Neural cell (in vitro differentiated cells): ENCODE results near the gene LRRC8C. TPM values are rescaled to one million over a fixed set of nuclear protein-coding genes. Genes with fewer than 3 reads are reported as not detected.

Experiments
- H2AFZ ChIP-seq: fragments of 200-600, 300-800 bp; sonication (generic), shearing (Covaris generic); 2 replicates; pipeline ENCODE4 v1.6.0; 2014; ENCODE audit warnings: low read depth, mild to moderate bottlenecking, antibody characterized with exemption, low read length, moderate library complexity
- H3F3A ChIP-seq: fragments of 200-600 bp; shearing (Covaris generic); 2 replicates; pipeline ENCODE4 v1.6.1; 2016; ENCODE audit warnings: mild to moderate bottlenecking, moderate library complexity, mixed read lengths, antibody characterized with exemption, low read length; ENCODE audit not compliant: insufficient read depth, poor library complexity, severe bottlenecking
- H3K27ac ChIP-seq: fragments of 200-600, 300-800 bp; sonication (generic), shearing (Covaris generic); 2 replicates; pipeline ENCODE4 v1.5.1; 2014; ENCODE audit warnings: mild to moderate bottlenecking, low read length, moderate library complexity
- H3K27me3 ChIP-seq: fragments of 300-800, 200-600 bp; sonication (generic), shearing (Covaris generic); 2 replicates; pipeline ENCODE4 v1.6.0; 2014; ENCODE audit warnings: mild to moderate bottlenecking, low read depth, low read length, moderate library complexity; ENCODE audit not compliant: insufficient read depth
- H3K36me3 ChIP-seq: fragments of 300-800, 200-600 bp; sonication (generic), shearing (Covaris generic); 2 replicates; pipeline ENCODE4 v1.5.1; 2014; ENCODE audit warnings: mild to moderate bottlenecking, antibody characterized with exemption, low read length, moderate library complexity; ENCODE audit not compliant: insufficient read depth
- H3K4me2 ChIP-seq: fragments of 300-800, 200-600 bp; sonication (generic), shearing (Covaris generic); 2 replicates; pipeline ENCODE4 v1.6.0; 2014; ENCODE audit warnings: mild to moderate bottlenecking, low read length
- H3K4me3 ChIP-seq: fragments of 300-800, 200-600 bp; sonication (generic), shearing (Covaris generic); 2 replicates; pipeline ENCODE4 v1.5.1; 2014; ENCODE audit warnings: mild to moderate bottlenecking, low read length, moderate library complexity
- H3K79me2 ChIP-seq: fragments of 200-600 bp; shearing (Covaris generic); replicated peaks from 2 replicates; pipeline ENCODE4 v1.6.0; 2014; ENCODE audit warnings: mild to moderate bottlenecking, low read length, moderate library complexity; ENCODE audit not compliant: insufficient read depth
- H3K9ac ChIP-seq: fragments of 300-800, 200-600 bp; sonication (generic), shearing (Covaris generic); 2 replicates; pipeline ENCODE4 v1.6.1; 2016; ENCODE audit warnings: mild to moderate bottlenecking, low read length, mixed read lengths
- H3K9me2 ChIP-seq: fragments of 200-600 bp; shearing (Covaris generic); 2 replicates; pipeline ENCODE4 v1.6.1; 2016; ENCODE audit warnings: mild to moderate bottlenecking, low read length, mixed read lengths; ENCODE audit not compliant: insufficient read depth
- H3K9me3 ChIP-seq: fragments of 200-600, 300-800 bp; sonication (generic), shearing (Covaris generic); 2 replicates; pipeline ENCODE4 v1.6.1; 2016; ENCODE audit warnings: mild to moderate bottlenecking, mixed run types, low read length, moderate library complexity, mixed read lengths
- H4K20me1 ChIP-seq: fragments of 200-600 bp; shearing (Covaris generic); 2 replicates; pipeline ENCODE4 v1.6.1; 2016; ENCODE audit warnings: mild to moderate bottlenecking, mixed run types; ENCODE audit not compliant: insufficient read depth
- EP300 ChIP-seq: fragments of 450-650 bp; conservative IDR thresholded peaks from 2 replicates; pipeline ENCODE4 v1.6.1; 2014; ENCODE audit warnings: antibody characterized with exemption, mild to moderate bottlenecking, moderate library complexity; ENCODE audit not compliant: poor library complexity, severe bottlenecking
- EZH2 ChIP-seq: fragments of 200-600, 300-800 bp; shearing (Covaris generic), sonication (generic); IDR thresholded peaks from 2 replicates; pipeline ENCODE4 v1.6.1; 2014; ENCODE audit warnings: antibody characterized with exemption, low read length, borderline replicate concordance, mild to moderate bottlenecking; ENCODE audit not compliant: insufficient read depth, poor library complexity, severe bottlenecking
- MXI1 ChIP-seq: fragments of 450-650 bp; conservative IDR thresholded peaks from 2 replicates; pipeline ENCODE4 v1.6.1; 2014; ENCODE audit warnings: antibody characterized with exemption, mild to moderate bottlenecking; ENCODE audit not compliant: poor library complexity, severe bottlenecking
- POLR2AphosphoS5 ChIP-seq: IDR thresholded peaks from 2 replicates; pipeline ENCODE4 v1.6.1; 2012
- RAD21 ChIP-seq: fragments of 450-650 bp; conservative IDR thresholded peaks from 2 replicates; pipeline ENCODE4 v1.6.1; 2014; ENCODE audit warnings: antibody characterized with exemption, mild to moderate bottlenecking, moderate library complexity
- SMC3 ChIP-seq: fragments of 450-650 bp; conservative IDR thresholded peaks from 2 replicates; pipeline ENCODE4 v1.6.1; 2014; ENCODE audit warnings: antibody characterized with exemption, mild to moderate bottlenecking, moderate library complexity; ENCODE audit not compliant: poor library complexity
- TAF1 ChIP-seq: IDR thresholded peaks from 2 replicates; pipeline ENCODE4 v1.6.1; 2012; ENCODE audit warnings: low read depth
- polyA plus RNA-seq: library from polyadenylated mRNA; depleted of rRNA; stranded (reverse); fragments of >200 nt; gene quantifications from 2 replicates; pipeline ENCODE4 v1.2.3, GENCODE V29; 2014
- TF ChIP-seq, protein P1 (sequence below): IDR thresholded peaks from 2 replicates; pipeline ENCODE4 v1.6.1; 2012; ENCODE audit warnings: borderline replicate concordance
- TF ChIP-seq, protein P2 (sequence below): fragments of 450-650 bp; IDR thresholded peaks from 2 replicates; pipeline ENCODE4 v1.5.1; 2014; ENCODE audit warnings: antibody characterized with exemption, mild to moderate bottlenecking, moderate library complexity; ENCODE audit not compliant: poor library complexity, severe bottlenecking

The LRRC8C gene
- polyA plus RNA-seq, 1 donor from 2014 or later, result 0.78 TPM

DNA sequence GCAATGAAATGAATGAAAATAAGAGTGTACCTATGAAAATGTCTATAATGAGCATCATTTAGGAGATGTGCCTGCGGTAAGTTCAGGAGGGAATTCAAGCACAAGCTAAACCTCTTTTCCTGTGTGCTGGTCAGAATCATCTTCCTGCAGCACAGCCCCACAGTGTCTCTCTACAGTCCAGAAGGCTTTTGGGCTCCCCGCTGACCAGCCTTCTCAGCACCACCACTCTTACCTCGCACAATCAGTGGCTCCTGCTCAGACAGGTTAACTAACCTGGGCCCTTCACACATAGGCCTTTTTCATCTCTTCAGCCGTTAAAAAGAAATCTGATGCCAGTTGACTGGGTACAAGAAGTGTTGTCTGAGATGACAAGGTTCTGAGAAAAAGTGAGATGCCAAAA is 57.7 kb downstream of the LRRC8C start:
- Histone ChIP-seq H3K9me2 (no peaks in the 10 kb centered on the region), H3K27ac (no peak overlapping the region), H3K36me3 (no peaks in the 10 kb centered on the region), H3K9me3 (no peaks in the 10 kb centered on the region), H3K4me3 (no peak overlapping the region), H3K27me3 (no peaks in the 10 kb centered on the region), H3K4me2 (no peak overlapping the region), H3K79me2 (no peaks in the 10 kb centered on the region), H3K9ac (no peak overlapping the region), H4K20me1 (no peaks in the 10 kb centered on the region), H3F3A (no peaks in the 10 kb centered on the region), H2AFZ (no peak overlapping the region)
- TF ChIP-seq, protein P1, sequence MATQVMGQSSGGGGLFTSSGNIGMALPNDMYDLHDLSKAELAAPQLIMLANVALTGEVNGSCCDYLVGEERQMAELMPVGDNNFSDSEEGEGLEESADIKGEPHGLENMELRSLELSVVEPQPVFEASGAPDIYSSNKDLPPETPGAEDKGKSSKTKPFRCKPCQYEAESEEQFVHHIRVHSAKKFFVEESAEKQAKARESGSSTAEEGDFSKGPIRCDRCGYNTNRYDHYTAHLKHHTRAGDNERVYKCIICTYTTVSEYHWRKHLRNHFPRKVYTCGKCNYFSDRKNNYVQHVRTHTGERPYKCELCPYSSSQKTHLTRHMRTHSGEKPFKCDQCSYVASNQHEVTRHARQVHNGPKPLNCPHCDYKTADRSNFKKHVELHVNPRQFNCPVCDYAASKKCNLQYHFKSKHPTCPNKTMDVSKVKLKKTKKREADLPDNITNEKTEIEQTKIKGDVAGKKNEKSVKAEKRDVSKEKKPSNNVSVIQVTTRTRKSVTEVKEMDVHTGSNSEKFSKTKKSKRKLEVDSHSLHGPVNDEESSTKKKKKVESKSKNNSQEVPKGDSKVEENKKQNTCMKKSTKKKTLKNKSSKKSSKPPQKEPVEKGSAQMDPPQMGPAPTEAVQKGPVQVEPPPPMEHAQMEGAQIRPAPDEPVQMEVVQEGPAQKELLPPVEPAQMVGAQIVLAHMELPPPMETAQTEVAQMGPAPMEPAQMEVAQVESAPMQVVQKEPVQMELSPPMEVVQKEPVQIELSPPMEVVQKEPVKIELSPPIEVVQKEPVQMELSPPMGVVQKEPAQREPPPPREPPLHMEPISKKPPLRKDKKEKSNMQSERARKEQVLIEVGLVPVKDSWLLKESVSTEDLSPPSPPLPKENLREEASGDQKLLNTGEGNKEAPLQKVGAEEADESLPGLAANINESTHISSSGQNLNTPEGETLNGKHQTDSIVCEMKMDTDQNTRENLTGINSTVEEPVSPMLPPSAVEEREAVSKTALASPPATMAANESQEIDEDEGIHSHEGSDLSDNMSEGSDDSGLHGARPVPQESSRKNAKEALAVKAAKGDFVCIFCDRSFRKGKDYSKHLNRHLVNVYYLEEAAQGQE, result no peak
- TF ChIP-seq POLR2AphosphoS5 (no peak), EZH2 (no peak), RAD21 (no peak), SMC3 (no peak), TAF1 (no peak), MXI1 (no peak), EP300 (no peak)
- TF ChIP-seq, protein P2, sequence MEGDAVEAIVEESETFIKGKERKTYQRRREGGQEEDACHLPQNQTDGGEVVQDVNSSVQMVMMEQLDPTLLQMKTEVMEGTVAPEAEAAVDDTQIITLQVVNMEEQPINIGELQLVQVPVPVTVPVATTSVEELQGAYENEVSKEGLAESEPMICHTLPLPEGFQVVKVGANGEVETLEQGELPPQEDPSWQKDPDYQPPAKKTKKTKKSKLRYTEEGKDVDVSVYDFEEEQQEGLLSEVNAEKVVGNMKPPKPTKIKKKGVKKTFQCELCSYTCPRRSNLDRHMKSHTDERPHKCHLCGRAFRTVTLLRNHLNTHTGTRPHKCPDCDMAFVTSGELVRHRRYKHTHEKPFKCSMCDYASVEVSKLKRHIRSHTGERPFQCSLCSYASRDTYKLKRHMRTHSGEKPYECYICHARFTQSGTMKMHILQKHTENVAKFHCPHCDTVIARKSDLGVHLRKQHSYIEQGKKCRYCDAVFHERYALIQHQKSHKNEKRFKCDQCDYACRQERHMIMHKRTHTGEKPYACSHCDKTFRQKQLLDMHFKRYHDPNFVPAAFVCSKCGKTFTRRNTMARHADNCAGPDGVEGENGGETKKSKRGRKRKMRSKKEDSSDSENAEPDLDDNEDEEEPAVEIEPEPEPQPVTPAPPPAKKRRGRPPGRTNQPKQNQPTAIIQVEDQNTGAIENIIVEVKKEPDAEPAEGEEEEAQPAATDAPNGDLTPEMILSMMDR, result no peak

DNA sequence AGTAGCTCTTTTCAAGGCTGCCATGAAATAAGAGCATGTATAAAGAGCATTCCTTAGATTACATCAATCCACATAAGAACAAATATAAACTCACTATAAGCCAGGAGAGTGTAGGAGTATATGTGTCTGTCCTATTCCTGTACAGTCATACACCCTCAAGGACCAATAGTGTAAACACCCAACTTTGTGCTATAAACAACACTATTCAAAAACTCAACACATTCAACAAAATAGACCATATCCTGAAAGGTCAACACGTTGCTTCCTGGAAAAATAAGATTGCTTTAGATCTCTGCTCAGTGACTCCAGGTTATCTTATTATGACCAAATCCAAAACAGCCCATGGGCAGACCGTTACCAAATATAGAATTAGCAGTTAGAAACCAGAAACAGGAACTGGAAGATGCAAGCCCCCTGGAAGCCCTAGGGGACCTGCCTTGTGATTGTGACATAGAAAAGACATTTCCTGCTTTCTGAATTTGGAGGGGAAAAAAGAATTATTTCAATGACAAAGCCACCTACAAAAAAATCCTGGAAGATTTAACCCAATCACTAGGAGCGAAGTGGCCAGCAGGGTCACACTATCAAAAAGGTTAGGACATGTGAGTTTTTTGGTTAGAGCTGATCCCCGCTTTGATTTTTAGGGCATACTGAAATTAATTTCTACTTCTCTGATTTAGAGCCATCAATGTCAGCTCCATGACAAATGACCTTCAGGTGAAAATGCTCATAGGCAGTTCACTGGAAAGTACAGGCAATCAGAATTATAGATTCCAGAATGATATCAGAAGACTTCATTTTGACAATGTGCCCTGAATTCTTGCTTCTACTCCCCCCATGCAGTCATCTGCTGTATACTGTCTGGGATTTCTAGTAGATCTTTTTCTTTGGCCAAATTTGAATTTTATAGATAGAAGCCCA is 59.9 kb downstream of the LRRC8C start:
- H2AFZ ChIP-seq, result no peak overlapping the region
- no peaks in the 10 kb centered on the region for H3K27me3 ChIP-seq
- H3K9me3 ChIP-seq, result no peaks in the 10 kb centered on the region
- TF ChIP-seq MXI1, result no peak
- no peak for TF ChIP-seq SMC3
- TF ChIP-seq EP300, result no peak
- no peak for TF ChIP-seq EZH2
- no peak for TF ChIP-seq TAF1
- no peak for TF ChIP-seq POLR2AphosphoS5
- TF ChIP-seq, protein P1, result no peak
- TF ChIP-seq, protein P2, result no peak
- TF ChIP-seq RAD21, result no peak
- H3K79me2 ChIP-seq, result no peaks in the 10 kb centered on the region
- no peaks in the 10 kb centered on the region for H4K20me1 ChIP-seq
- H3K27ac ChIP-seq, result no peak overlapping the region
- H3K36me3 ChIP-seq, result no peaks in the 10 kb centered on the region
- H3K4me2 ChIP-seq, result no peak overlapping the region
- no peak overlapping the region for H3K9ac ChIP-seq
- H3F3A ChIP-seq, result no peaks in the 10 kb centered on the region
- no peaks in the 10 kb centered on the region for H3K9me2 ChIP-seq
- H3K4me3 ChIP-seq, result no peak overlapping the region
